ENCODE results near the gene CD109.

The CD109 gene

DNA sequence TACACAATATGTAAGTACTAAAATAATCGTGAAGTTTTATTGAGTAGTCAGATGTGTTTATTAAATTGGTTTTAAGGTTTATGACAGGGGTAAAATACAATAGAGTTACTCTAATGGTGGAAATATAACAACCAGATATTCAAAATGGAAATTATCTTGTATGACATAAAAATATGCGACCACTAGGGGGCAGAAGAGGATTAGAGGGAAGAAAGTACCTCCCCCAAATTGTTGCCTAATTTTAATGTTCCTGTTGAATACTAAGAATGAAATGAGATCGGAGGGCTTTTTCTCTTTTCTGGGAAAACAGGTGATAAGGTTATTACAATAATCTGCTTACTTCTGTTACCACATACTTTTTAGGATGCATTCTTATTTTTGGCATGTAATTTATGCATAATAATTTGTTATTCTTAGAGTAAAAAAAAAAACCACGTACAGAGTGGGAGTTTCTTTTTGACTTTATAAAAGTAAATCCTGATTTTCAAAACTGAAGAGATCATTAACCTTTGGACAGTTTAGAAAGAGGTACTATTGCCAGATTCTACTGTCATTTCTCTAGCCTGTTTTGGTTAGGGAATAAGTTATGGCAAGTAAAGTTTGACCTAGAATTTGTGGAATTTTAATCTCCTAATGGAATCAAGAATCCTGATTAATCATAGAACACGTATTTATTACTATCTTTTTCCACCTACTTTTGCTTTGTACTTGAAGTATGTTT lies 159.2 kb downstream of the CD109 start:
- DNase-seq (ENCODE audit: low read depth in 3 of 3, low spot score in 1 of 3), result no peak

DNA sequence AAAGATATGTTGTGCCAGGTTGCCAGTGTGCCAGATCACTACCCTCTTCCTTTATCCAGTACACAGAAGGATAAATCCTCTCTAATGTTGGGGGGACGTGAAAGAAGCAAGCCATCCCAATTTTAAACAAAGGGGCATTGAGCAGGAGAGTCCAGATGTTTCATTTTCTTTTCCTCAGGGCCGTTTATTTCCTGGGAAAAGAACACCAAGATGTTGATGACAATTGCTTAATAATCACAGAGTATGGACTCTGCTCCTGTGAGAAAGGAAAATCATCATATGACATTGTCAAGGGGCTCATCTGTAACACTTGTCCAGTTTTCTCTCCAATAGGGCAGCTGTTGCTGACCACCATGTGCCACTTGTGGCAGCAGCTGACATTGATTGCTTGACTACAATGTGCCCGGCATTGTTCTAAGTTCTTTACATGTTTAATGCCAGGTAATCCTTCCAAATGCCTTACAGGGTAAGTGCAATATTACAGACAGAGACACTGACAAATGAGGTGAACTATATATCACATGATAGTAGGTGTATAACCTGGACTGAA lies 161.4 kb downstream of the CD109 start:
- DNase-seq (ENCODE audit: low read depth in 3 of 3, low spot score in 1 of 3), result no peak

DNA sequence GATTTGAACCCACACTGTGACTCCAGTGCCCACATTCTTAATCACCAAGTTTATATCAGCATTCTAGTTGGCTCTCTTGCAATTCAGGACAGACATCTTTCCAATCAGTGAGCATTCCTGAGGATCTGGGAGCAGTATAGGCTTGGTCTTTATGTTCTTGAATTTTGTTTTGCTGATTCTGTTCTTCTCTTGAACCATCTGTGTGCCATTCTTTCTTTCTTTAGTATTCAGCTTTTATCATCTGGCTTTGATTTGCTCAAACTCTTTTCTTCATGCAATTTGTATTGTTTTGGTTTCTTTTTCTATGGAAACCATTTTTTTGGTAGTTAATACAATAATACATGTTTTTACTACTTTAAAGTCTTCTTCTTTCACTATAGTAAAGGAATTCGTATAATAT lies 162.4 kb downstream of the CD109 start:
- DNase-seq (ENCODE audit: low read depth in 3 of 3, low spot score in 1 of 3), result no peak

DNA sequence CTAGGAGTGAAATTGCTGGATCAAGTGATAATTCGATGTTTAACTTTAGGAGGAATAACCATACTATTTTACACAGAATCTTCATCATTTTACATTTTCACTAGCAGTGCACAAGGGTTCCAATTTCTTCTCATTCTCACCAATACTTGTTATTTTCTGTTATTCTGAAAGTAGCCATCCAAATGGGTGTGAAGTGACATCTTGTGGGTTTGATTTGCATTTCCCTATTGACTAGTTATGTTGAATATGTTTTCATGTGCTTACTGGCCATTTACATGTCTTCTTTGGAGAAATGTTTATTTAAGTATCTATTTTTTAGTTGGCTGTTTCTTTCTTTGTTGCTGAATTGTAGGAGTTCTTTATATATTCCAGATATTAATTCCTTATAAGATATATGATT lies 164.3 kb downstream of the CD109 start:
- no peak for DNase-seq (ENCODE audit: low read depth in 3 of 3, low spot score in 1 of 3)

DNA sequence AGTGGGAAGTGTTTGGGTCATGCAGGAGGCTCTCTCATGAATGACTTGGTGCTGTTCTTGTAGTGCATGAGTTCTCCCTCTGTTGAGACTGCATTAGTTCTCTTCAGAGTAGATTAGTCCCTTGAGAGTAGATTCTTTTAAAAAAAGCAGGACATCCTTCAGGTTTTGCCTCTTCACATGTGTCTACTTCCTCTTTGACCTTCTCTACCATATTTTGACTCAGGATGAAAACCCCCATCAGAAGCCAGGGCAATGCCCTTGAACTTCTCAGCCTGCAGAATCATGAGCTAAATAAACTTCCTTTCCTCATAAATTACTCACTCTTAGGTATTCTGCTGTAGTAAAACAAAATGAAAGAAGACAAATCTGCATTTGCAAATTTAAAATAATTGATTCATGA lies 170.3 kb downstream of the CD109 start:
- no peak for DNase-seq (ENCODE audit: low read depth in 3 of 3, low spot score in 1 of 3)

DNA sequence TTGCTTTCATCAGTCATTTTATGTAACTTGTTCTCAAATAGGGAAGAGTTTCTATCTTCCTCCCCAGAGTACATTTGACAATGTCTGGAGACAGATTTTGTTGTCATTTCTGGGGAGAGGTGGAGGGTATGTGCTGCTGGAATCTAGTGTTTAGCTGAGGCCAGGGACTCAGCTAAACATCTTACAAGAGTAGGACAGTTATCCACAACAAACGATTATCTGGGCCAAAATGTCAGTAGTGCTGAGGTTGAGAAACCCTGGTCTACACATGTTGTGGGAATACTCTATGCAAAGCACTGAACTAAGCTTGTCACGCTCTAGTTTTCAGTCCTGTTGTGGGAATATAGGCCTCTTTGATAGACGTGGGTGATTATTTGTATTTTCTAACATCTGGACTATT lies 171.4 kb downstream of the CD109 start:
- DNase-seq (ENCODE audit: low read depth in 3 of 3, low spot score in 1 of 3), result no peak

DNA sequence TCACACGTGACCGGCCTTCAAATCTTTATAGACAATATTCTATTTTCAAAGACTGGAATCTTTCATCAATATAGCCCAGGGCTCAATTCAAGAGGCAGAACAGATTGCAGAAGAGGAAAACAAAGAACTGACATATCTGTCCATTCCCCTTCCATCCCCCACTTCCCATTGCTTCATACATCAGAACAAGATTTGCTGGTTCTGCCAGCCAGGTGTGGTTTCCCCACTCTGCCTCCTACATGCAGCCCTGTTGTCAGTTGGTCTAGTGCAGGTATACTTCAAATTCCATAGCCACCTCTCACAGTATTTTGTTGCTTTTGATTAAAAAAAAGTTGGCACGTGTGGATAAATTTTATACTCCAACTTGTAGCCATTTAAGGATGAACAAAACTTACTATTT lies 174.9 kb downstream of the CD109 start:
- no peak for DNase-seq (ENCODE audit: low read depth in 3 of 3, low spot score in 1 of 3)

DNA sequence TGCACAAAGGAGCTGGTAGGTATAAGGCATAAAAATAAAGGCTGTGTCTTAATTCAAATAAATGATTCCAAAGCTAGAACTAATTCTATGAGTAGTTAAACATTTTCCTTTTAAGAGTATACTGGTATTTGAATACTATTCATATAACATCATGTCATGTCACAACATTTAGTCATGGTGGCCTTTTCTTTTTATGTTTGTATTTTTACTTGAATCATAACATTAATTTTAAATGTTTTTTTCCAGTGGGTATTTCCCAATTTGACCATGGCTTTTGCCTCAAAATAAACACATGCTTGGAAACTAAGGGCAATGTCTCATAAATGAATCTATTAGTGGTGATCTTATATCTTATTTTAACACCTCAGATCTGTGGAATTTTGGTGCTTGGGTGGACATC lies 177.1 kb downstream of the CD109 start:
- no peak for DNase-seq (ENCODE audit: low read depth in 3 of 3, low spot score in 1 of 3)
